Hepatocyte (in vitro differentiated cells): ENCODE results near the gene FAM222B. TPM values are rescaled to one million over a fixed set of nuclear protein-coding genes. Genes with fewer than 3 reads are reported as not detected.
"Not testable (repeated sequence)": the region's sequence is repeated elsewhere in the genome, so short reads cannot be mapped to it uniquely, and the experiment has no call there.

ENCODE experiments used
- DNase-seq: peaks from one replicate; pipeline ENCODE4 v3.0.0-alpha.2; 2016; ENCODE audit warnings: low spot score
- H2AFZ ChIP-seq: fragments of 200-600 bp; sonication (generic); 2 replicates; pipeline ENCODE4 v1.6.0; 2016; ENCODE audit warnings: antibody characterized with exemption, mild to moderate bottlenecking
- H3K27ac ChIP-seq: fragments of 200-600 bp; sonication (generic); 2 replicates; pipeline ENCODE4 v1.5.1; 2016; ENCODE audit warnings: mild to moderate bottlenecking
- H3K27me3 ChIP-seq: fragments of 200-600 bp; sonication (generic); 2 replicates; pipeline ENCODE4 v1.6.1; 2016
- H3K36me3 ChIP-seq: fragments of 200-600 bp; sonication (generic); replicated peaks from 2 replicates; pipeline ENCODE4 v1.5.1; 2016; ENCODE audit warnings: low read depth; ENCODE audit not compliant: insufficient read depth
- H3K4me1 ChIP-seq: fragments of 200-600 bp; sonication (generic); 2 replicates; pipeline ENCODE4 v1.5.1; 2016; ENCODE audit warnings: mild to moderate bottlenecking, moderate library complexity; ENCODE audit not compliant: insufficient read depth
- H3K4me2 ChIP-seq: fragments of 200-600 bp; sonication (generic); 2 replicates; pipeline ENCODE4 v1.6.0; 2016
- H3K4me3 ChIP-seq: fragments of 200-600 bp; sonication (generic); 2 replicates; pipeline ENCODE4 v1.5.1; 2016; ENCODE audit warnings: mild to moderate bottlenecking
- H3K79me2 ChIP-seq: fragments of 200-600 bp; sonication (generic); 2 replicates; pipeline ENCODE4 v1.6.0; 2017; ENCODE audit warnings: mild to moderate bottlenecking
- H3K9me2 ChIP-seq: fragments of 200-600 bp; sonication (generic); replicated peaks from 2 replicates; pipeline ENCODE4 v1.6.0; 2017; ENCODE audit warnings: mild to moderate bottlenecking; ENCODE audit not compliant: insufficient read depth
- H3K9me3 ChIP-seq: fragments of 200-600 bp; sonication (generic); 2 replicates; pipeline ENCODE4 v1.5.1; 2016; ENCODE audit warnings: low read depth, mild to moderate bottlenecking
- H4K20me1 ChIP-seq: fragments of 200-600 bp; sonication (generic); 2 replicates; pipeline ENCODE4 v1.6.0; 2016; ENCODE audit warnings: mild to moderate bottlenecking; ENCODE audit not compliant: insufficient read depth, poor library complexity, severe bottlenecking
- EZH2 ChIP-seq: fragments of 200-600 bp; sonication (generic); IDR thresholded peaks from 2 replicates; pipeline ENCODE4 v1.6.1; 2016; ENCODE audit warnings: antibody characterized with exemption, mild to moderate bottlenecking, borderline replicate concordance
- EZH2phosphoT487 ChIP-seq: fragments of 200-600 bp; sonication (generic); IDR thresholded peaks from one replicate; pipeline ENCODE4 v1.6.1; 2018; ENCODE audit warnings: antibody characterized with exemption, mild to moderate bottlenecking, low read depth, moderate library complexity; ENCODE audit not compliant: unreplicated experiment, severe bottlenecking
- WGBS: methylation state at CpG from one replicate; pipeline ENCODE4 v1.1.6; 2016; ENCODE audit warnings: low lambda C conversion rate; ENCODE audit errors: missing lambda C conversion rate; 5-methylcytosine and 5-hydroxymethylcytosine counted together
- polyA plus RNA-seq: library from polyadenylated mRNA; unstranded; fragments of >200 nt; fragmentation: Nextera tagmentation; extraction: Ambion mirVana; gene quantifications from 2 replicates; pipeline ENCODE4 v1.2.1, GENCODE V29; 2016
- total RNA-seq: library from RNA; depleted of rRNA; stranded (reverse); fragments of >200 nt; gene quantifications from 2 replicates; pipeline ENCODE4 v1.2.3, GENCODE V29; 2014
- TF ChIP-seq, protein P1 (sequence below): fragments of 200-600 bp; sonication (generic); IDR thresholded peaks from 2 replicates; pipeline ENCODE4 v1.5.1; 2016; ENCODE audit warnings: antibody characterized with exemption, mild to moderate bottlenecking; ENCODE audit not compliant: poor library complexity

FAM222B gene
- total and polyA plus RNA-seq, 2 experiments from 2014 or later, result 7.9 to 36.0 TPM

DNA sequence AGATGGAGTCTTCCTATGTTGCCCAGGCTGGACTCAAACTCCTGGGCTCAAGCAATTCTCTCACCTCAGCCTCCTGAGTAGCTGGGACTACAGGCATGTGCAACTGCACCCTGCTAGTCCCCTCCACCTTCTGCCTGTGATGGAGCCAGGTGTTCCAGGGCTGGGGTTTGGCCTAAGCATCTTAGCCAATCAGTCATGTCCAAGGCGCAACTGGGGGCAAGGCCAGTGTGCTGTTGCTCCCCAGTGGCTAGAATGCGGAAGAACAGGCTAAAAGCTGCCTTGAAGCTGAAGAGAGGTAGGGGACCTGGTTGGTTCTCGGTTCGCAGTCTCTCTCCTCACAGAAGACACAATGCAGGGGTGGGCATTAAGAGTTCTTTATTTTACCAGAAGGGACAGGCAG, 36.4 kb upstream of the FAM222B start:
- Histone ChIP-seq H3K36me3 (no peaks in the 10 kb centered on the region), H4K20me1 (no peaks in the 10 kb centered on the region)
- 65% methylated on average over 4 of the region's 4 CpGs for WGBS

GRCh38 chr17:28878158-28878910, 35.7 kb upstream of the FAM222B start:
- DNase-seq, result no peak
- Histone ChIP-seq H3K4me3 (no peak overlapping the region), H3K36me3 (no peaks in the 10 kb centered on the region), H3K27ac (no peak overlapping the region), H3K79me2 (no peaks in the 10 kb centered on the region), H3K9me3 (no peaks in the 10 kb centered on the region), H4K20me1 (no peaks in the 10 kb centered on the region), H2AFZ (no peak overlapping the region), H3K4me2 (no peak overlapping the region), H3K4me1 (no peaks in the 10 kb centered on the region), H3K9me2 (no peaks in the 10 kb centered on the region), H3K27me3 (no peaks in the 10 kb centered on the region)
- WGBS, result 97% methylated on average over 2 of the region's 2 CpGs
- no peak for TF ChIP-seq EZH2
- no peak for TF ChIP-seq EZH2phosphoT487
- TF ChIP-seq, protein P1, sequence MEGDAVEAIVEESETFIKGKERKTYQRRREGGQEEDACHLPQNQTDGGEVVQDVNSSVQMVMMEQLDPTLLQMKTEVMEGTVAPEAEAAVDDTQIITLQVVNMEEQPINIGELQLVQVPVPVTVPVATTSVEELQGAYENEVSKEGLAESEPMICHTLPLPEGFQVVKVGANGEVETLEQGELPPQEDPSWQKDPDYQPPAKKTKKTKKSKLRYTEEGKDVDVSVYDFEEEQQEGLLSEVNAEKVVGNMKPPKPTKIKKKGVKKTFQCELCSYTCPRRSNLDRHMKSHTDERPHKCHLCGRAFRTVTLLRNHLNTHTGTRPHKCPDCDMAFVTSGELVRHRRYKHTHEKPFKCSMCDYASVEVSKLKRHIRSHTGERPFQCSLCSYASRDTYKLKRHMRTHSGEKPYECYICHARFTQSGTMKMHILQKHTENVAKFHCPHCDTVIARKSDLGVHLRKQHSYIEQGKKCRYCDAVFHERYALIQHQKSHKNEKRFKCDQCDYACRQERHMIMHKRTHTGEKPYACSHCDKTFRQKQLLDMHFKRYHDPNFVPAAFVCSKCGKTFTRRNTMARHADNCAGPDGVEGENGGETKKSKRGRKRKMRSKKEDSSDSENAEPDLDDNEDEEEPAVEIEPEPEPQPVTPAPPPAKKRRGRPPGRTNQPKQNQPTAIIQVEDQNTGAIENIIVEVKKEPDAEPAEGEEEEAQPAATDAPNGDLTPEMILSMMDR, result no peak

More for the DNA sequence above, 36.4 kb upstream of the FAM222B start:
- peak; percentile 69 for DNase-seq
- H3K27ac ChIP-seq, result no peak overlapping the region
- H3K4me2 ChIP-seq, result no peak overlapping the region
- TF ChIP-seq EZH2, result no peak
- no peak for TF ChIP-seq EZH2phosphoT487
- TF ChIP-seq, protein P1, result peak; percentile 50
- H2AFZ ChIP-seq, result no peak overlapping the region
- H3K4me1 ChIP-seq, result no peaks in the 10 kb centered on the region
- H3K4me3 ChIP-seq, result no peak overlapping the region
- no peaks in the 10 kb centered on the region for H3K79me2 ChIP-seq
- no peaks in the 10 kb centered on the region for H3K27me3 ChIP-seq
- H3K9me2 ChIP-seq, result no peaks in the 10 kb centered on the region
- no peaks in the 10 kb centered on the region for H3K9me3 ChIP-seq

GRCh38 chr17:28877150-28877711, 34.6 kb upstream of the FAM222B start:
- H3K79me2 ChIP-seq, DNase-seq, H3K4me2 ChIP-seq, H3K4me1 ChIP-seq, H4K20me1 ChIP-seq, H3K36me3 ChIP-seq, H3K9me2 ChIP-seq, H2AFZ ChIP-seq, H3K9me3 ChIP-seq, H3K27me3 ChIP-seq, H3K27ac ChIP-seq, H3K4me3 ChIP-seq: not testable (repeated sequence)
- WGBS, result 97% methylated on average over 6 of the region's 6 CpGs

DNA sequence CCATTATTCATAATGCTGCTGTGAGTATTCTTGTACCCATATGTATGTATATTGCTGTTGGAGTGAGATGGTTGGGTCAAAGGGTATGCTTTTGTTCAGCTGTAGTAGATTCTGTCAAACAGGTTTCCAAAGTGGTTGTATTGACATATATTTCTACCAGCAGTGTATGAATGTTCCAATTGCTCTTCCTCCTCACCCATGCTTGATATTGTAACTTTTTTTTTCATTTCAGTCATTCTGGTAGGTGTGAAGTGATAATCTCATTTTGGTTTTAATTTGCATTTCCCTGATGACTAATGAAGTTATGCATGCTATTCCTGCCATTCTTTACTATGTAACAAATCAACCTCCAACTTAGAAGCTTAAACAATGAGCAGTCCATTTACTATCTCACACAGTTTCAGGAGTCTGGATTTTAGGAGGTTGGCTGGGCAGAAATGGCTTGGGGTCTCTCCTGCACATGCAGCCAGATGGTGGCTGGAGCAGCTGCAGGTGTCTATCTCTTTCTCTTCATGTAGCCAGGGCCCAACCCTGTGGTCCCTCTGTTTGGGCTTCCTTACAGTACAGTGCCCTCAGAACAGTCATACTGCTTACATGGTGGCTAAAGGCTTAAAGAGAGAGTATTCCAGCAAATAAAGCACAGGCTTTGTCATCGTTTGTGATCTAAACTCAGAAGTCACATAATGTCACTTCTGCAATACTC, 33.4 kb upstream of the FAM222B start:
- Histone ChIP-seq H3K4me1 (no peaks in the 10 kb centered on the region), H3K4me3 (no peak overlapping the region), H3K9me3 (no peaks in the 10 kb centered on the region), H3K9me2 (no peaks in the 10 kb centered on the region), H3K4me2 (no peak overlapping the region), H2AFZ (no peak overlapping the region), H3K27ac (no peak overlapping the region), H3K36me3 (no peaks in the 10 kb centered on the region), H3K27me3 (no peaks in the 10 kb centered on the region), H3K79me2 (no peaks in the 10 kb centered on the region), H4K20me1 (no peaks in the 10 kb centered on the region)
- DNase-seq, result no peak
- WGBS, result 75% methylated on average over 1 of the region's 1 CpG
- TF ChIP-seq, protein P1, result no peak
- TF ChIP-seq EZH2phosphoT487, result no peak
- no peak for TF ChIP-seq EZH2
